ENCODE measurements around the gene ERCC6L2.
A peak's percentile ranks its signal among the peaks of the same experiment; 100 is the strongest.

The ERCC6L2 gene

DNA sequence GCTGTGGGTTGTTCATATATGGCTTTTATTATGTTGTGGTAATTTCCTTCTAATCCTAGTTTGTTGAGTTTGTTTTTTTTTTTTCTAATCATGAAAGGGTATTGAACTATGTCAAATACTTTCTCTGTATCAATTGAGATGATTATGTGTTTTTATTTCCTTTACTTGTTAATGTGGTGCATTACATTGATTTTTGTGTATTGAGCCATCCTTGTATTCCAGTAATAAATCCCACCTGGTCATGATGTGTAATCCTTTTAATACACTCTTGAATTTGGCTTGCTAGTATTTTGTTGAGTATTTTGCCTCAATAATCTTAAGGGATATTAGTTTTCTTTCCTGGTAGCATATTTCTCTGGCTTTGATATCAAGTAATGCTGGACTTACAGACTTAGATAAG is 13.1 kb upstream of the ERCC6L2 start:
- DNase-seq (ENCODE audit: low read depth, low spot score) = no peak

DNA sequence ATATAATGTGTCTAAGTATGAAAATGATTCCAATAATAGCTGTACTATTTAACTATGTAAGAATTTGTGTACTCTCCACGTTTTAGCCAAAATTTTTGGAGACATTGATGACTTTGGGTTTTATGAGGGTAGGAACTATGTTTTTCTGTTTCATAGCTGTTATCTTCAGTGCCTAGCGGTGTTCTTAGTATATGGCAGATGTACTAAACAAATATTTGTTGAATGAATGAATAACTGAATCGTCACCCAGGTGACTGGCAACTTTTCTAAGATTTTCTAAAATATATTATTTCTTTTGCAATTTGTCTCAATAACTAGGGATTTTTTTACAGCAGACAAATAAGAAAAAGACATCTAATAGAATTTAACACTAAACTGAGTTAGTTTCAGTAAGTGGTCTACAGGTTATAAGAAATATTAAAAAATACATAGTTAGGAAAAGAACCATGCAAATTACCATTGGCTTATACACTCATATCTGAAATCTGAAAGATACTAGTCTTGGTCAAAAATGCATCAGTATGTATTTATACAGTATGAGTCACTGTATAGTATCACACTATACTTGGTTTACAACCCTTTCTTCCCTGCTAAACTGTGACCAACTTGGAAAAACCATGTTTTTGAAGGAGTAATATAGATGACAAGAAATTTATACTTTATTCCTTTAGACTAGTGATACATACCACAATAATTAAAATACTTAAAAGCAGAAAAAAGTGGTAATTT is 10.5 kb upstream of the ERCC6L2 start:
- DNase-seq (ENCODE audit: low read depth, low spot score) = no peak

DNA sequence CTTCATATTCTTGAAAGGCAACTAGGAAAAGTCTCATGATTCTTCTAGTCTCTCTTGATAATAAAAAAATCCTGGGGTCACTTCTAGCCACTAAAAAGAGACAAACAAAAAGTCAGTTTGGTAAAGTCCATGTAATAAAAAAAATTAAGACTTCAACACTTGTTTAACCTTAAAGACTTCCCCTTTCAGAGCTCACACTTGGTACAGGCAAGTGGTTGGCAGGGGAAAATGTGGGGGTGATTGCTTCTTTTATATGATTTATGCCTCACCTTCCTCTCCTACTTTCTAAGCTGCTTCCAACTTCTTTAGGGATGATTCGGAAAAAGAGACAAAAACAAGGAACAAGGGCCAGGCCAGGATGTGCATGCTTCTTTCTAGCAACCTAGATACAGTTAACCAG is 5.1 kb upstream of the ERCC6L2 start:
- DNase-seq (ENCODE audit: low read depth, low spot score) = no peak

DNA sequence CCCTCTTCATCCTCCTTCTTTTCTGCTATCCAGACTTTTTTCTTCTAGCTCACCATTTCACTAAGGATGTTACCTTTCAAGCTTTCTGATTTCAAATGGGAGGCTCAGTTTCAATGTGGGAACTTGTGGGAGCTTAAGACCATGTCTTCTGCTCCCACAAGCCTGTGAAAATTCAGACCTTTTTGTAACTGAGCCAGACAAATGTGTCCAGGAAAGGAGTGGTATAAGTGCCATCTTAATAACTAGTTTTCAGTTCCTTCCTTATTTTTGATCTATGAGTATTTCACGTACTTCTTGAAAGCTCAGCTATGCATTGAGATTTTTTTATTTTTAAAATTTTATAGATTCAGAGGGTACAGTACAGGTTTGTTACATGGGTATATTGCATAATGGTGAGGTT is 4.6 kb upstream of the ERCC6L2 start:
- no peak for DNase-seq (ENCODE audit: low read depth, low spot score)

DNA sequence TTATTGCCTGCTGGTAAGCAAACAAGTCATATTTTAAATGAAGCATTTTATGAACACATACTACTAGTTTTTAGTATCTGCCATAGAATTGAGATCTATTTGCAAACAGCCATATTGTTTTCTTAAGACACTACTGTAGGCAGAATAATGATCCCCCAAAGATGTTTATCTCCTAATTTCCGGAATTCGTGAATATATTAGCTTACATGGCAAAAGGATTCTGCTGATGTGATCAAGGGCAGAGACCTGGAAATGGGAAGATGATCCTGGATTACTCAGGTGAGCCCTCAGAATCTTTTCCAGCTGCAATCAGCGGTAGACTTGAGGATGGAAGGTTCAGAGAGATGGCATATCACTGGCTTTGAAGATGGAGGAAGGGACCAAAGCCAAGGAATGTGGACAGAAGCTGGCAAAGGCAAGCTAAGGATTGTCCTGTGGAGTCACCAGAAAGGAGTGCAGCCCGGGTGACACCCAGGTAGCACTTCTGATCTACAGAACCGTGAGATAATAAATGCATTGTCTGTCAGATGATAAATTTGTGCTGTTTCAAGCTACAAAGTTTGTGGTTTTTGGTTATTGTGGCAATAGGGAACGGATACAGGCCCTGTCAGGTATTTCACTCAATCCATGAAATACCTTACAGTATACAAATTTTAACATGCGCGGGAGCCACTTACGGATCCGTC is 1.0 kb upstream of the ERCC6L2 start:
- DNase-seq (ENCODE audit: low read depth, low spot score) = no peak

DNA sequence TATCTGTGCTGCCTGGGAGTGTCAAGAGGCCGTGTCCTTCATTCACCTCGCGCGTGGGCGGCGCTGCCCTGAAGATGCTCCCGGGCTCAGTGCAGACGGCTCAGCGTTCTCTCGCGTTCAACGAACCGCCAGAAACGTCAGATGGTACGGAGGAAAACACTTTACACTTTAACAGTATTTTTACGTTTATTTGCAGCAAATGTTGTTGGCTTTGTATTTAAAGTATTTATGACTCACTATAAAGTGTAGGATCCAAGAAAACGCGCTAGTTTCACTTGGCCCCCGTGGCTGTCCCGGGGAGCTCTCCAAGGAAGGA is 544 bp upstream of the ERCC6L2 start:
- DNase-seq (ENCODE audit: low read depth, low spot score) = no peak

DNA sequence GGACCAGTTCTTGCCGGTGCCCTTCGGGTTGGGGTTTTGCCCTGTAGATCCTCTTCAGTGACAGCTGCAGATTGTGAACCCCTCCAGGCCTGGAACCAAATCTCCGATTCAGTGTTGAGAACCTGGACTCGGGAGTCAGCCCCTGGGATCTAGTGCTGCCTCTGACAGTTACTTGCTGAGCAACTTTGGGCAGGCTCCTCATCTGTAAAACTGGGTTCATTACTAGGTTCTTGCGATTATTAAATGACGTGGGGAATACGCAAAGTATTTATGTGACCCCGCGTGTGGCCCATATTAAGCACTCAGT is 600 bp downstream of the ERCC6L2 start:
- no peak for DNase-seq (ENCODE audit: low read depth, low spot score)

DNA sequence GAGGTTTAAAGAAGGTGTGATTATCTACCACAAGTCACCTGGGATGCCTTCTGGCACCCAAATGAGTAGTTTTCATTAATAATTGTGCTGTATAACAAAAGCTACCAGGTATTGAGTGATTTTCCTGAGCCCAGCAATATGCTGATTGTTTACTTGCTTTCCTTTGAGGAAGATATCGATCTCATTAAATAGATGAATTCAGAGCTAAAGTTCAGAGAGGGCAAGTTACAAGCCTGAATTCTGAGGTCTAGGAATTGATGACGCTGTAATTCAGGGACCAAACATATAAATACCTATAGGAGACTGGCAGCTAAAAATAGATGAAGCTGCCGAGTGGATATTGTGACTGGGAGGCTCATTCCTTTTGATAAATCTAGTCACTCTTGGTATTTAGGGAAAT is 1.1 kb downstream of the ERCC6L2 start:
- no peak for DNase-seq (ENCODE audit: low read depth, low spot score)

DNA sequence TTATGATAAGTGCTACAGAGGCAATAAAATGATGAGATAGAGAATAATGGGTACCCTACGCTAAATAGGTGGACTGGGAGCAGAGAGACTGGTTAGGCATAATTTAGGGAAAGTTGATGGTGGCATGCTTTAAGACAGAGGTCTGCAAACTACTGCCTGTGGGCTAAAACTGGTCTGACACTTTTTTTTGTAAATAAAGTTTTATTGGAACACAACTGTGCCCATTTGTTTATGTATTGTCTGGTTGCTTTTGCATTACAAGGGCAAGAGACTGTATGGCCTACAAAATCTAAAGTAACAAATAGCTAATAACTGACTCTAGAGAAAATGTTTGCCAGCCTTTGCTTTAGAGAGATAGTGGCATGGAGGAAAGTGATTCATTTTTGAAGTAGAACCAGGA is 2.5 kb downstream of the ERCC6L2 start:
- no peak for DNase-seq (ENCODE audit: low read depth, low spot score)

DNA sequence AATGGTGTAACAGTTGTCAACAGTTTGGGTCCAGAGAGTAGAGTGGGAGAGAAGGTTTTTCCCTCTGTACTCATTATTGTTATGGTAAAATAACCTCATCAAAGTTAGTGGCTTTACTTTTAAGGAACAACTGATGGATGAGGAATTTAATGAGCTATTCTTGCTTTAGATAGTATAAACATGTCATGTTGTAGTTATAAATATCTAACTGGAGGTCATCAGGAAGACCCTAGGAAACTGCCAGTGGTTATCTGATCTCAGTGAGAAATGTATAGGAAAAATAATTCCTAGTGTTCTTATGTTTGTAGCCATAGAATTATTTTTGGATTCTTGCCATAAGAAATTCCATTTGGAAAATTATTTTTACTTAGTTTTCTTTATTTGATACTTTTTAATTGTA is 4.1 kb downstream of the ERCC6L2 start:
- DNase-seq (ENCODE audit: low read depth, low spot score) = no peak

DNA sequence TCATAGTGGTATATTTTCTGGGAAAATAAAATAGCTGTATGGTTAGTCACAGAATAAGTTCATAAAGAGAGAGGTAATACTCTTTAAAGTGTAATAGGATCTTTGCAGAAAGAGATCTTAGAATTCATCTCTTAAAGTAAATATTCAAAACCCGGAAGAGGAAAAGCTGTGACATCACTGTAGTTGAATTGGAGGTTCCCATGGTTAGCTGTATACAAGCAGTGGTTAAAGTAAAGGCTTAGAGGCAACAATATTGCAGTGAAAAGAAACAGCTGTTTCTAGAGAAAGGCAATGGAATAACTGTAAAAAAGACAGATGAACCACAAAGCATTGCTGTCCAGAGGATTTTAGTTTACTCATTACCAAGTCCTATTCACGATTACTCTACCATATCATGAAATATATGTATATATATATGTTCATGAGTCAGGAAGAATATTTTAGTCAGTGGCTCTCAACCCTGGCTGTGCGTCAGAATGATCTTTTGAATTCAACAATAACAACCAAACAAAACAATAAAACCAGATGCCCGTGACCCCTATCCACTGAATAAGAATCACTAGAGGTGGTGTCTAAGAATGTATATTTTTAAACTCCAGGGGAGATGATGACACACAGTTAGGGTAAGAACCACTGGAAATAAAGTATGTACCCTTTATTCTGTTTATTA is 4.7 kb downstream of the ERCC6L2 start:
- peak; percentile 75 for DNase-seq (ENCODE audit: low read depth, low spot score)

DNA sequence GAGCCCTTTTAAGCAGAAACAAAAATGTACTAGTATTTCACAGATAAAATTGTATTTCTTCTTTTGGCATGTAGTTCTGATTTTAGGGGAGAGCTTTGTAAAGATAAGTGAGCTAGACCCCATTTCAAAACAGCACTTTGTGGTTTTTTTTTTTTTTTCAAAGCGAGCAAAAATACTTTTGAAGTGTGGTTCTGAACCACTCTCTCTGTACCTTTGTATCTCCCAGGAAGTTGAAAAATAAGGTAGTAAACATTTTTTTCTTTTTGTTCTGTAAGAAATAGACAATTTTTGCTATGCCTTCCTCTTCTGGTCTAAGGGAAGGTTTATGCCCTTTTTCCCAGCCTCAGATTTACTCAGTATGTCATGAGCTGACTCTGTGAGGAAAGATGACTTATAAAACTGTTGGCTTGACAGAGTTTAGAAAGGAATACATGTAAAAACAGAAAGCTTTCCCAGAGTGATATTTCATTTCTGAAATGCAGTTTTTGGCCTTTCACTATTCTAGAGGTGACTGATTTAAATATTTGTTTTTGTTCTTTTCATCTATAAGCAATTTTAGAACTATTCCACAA is 12.5 kb downstream of the ERCC6L2 start:
- no peak for DNase-seq (ENCODE audit: low read depth, low spot score)

DNA sequence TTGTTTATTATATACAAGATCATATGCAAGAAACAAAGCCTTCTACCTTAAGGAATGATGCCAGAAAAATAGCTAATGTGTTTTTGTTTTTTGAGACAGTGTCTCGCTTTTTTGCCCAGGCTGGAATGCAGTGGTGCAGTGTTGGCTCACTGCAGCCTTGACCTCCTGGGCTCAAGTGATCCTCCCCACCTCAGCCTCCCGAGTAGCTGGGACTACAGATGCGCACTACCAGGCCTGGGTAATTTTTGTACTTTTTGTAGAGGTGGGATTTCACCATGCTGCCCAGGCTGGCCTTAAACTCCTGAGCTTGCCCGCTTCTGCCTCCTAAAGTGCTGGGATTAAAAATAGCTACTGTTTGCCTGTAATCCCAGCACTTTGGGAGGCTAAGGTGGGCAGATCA is 15.1 kb downstream of the ERCC6L2 start:
- no peak for DNase-seq (ENCODE audit: low read depth, low spot score)

DNA sequence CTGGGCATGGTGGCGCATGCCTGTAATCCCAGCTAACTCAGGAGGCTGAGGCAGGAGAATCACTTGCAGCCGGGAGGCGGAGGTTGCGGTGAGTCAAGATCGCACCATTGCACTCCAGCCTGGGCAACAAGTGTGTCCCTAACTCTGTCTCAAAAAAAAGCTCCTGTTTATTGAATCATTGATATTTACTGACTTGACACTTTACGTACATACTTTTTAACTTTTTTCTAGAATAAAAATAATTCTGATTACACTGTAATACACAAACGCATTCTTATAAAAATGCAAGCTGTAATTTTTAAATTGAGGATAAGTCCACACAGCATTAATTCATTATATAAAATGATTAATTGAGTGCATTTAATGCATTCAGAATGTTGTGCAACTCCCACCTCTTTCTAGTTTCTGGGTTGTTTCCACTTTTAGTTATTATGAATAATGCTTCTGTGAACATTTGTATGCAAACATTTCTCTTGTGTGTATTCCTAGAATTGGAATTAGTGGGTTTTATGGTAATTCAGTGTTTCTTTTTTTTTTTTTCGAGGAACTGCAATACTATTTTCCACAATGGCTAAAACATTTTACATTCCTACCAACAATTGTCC is 15.7 kb downstream of the ERCC6L2 start:
- DNase-seq (ENCODE audit: low read depth, low spot score) = no peak

DNA sequence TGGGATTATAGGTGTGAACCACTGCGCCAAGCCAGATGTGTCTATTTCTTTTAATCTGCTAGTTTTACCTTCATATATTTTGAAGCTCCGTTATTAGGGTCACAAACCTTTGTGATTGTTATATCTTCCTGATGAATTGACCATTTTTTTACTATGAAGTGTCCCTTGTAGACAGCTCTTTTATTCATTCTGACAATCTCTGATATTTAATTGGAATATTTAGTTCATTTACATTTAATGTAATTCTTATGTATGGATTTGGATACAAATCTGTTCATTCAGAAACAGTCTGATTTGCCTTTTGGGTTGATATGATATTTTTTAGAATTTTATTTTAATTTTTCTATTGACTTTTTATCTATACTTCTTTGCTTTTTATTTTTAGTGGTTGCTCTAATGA is 17.2 kb downstream of the ERCC6L2 start:
- DNase-seq (ENCODE audit: low read depth, low spot score) = no peak

DNA sequence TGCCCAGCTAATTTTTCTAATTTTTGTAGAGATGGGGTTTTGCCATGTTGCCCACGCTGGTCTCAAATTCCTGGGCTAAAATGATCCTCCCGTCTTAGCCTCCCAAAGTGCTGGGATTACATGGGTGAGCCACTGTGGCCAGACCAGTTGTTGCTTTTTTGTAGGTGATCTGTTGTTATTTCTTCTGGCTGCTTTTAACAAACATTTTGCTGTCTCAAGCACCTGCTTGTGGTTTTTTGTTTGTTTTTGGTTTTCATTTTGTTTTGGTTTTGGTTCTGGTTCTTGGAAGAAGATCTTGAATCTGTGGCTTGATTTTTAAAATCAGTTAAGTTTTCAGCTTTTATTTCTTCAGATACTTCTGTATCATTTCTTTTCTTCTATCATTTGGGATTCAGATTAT is 21.1 kb downstream of the ERCC6L2 start:
- no peak for DNase-seq (ENCODE audit: low read depth, low spot score)

DNA sequence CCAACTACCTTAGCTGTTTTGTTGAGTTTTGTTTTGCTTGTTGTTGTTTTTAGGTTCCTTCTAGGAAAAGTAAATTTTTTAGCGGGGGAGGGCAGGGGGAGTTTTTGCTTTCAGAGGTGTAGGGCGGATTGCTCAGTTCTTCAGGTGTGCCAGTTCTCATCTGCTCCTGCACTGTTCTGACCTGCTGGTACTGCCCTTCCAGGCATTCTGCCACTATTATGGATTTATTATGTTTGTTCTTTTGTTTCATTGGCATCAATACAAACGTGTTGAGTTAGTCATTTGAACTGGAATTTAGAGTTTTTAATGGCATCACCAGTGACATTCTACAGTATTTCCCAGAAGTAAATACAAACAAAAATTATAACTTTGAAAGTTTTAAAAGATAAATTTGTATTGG is 26.0 kb downstream of the ERCC6L2 start:
- DNase-seq (ENCODE audit: low read depth, low spot score) = no peak

DNA sequence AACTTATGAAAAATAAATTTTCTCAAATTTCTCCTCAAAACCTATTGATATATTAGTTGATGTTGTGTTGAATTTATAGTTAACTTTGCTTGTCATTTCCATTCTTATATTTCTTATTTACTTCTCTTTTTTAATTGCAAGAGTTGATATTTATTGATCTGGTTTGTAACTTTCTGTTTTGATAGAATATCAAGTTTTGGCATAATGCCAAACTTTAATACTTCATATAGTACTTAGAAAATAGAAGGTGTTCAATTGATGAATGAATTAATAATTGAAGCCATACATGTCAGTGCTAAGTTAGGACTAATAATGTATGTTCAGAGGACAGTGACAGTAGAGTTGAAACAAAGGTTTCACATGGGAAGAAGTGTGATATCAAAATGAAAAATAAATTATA is 27.9 kb downstream of the ERCC6L2 start:
- no peak for DNase-seq (ENCODE audit: low read depth, low spot score)

DNA sequence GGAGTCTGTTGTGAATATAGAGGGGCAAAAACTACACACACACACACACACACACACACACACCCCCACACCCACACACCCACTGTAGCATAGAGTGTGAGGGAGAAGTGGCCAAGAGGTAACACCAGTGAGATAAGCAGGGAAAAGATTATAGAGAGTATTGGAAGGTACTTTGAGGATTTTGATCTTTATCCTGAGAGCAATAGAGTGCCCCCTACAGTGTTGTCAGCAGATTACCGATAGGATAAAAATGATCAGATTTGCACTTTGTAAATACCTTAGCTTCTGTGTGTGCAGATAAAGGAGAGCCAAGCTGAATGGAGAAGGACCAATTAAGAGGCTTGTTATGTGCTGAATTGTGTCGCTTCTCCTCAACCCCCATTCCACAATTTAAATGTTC is 32.3 kb downstream of the ERCC6L2 start:
- no peak for DNase-seq (ENCODE audit: low read depth, low spot score)

DNA sequence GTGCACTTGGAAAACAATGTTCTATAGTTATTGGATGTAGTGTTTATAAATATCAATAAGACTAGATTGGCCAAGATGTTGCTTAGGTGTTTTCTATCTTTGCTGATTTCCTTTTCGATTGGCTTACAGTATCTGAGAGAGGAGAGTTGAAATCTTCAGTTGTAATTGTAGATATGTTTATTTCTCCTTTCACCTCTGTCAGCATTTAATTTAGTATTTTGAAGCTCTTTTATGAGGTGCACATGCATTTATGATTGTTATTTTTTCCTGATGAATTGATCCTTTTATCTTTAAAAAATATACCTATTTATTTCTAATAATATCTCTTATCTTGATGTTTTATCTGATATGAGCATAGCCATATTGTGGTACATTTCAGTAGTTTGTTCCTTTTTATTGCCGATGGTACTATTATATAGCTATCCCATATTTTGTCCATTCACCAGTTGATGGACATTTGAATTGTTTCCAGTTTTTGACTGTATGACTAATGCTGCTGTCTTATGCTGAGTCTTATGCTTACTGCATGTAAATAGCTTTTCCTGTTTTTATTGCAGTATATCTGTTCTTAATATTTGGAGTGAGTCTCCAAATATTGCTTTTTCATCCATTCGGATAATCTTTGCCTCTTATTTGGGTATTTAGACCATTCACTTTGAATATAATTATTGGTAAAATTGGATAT is 34.7 kb downstream of the ERCC6L2 start:
- no peak for DNase-seq (ENCODE audit: low read depth, low spot score)

DNA sequence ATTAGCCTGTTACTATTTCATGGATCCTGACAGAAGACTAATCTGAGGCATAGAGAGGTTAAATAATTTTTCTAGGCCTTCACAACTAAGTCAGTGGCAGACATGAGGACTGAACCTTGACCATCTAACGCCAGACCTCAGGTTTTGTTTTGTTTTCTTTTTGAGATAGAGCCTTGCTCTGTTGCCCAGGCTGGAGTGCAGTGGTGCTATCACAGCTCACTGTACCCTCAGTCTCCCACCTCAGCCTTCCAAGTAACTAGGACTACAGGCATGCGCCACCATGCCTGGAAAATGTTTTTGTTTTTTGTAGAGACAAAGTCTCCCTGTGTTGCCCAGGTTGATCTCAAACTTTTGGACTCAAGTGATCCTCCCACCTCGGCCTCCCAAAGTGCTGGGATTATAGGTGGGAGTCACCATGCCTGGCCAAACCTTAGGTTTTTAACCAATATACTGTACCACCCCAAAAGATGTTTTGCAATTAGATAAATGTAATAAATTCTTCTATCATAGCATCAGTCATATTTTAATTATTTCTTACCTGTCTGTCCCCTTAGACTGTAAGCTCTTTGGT is 35.4 kb downstream of the ERCC6L2 start:
- no peak for DNase-seq (ENCODE audit: low read depth, low spot score)

DNA sequence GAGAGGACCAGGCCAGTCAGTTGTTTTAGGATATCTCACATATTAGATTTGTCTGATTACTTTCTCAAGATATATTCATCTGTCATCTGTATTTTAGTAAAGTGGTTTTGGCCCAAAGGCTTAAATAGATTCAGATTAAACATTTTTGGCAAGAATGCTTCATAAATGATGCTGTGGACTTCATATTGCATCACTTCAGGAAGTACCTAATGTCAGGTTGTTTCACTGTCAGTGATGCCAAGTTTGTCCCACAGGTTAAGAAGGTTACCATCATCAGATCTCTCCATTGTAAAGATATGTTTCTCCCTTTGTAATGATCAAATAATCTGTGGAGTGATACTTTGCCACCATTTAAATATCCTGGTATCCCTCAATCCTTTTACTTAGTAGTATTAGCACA is 37.3 kb downstream of the ERCC6L2 start:
- no peak for DNase-seq (ENCODE audit: low read depth, low spot score)
